GM12865 (cell line): Measurements from ENCODE around the gene CCL19.
A peak's percentile ranks its signal among the peaks of the same experiment; 100 is the strongest.

ENCODE experiments used
- DNase-seq: peaks from one replicate; pipeline ENCODE4 v3.0.0; 2010; ENCODE audit warnings: low read depth
- H3K4me3 ChIP-seq: 2 replicates; pipeline ENCODE4 v1.5.1; 2011; ENCODE audit warnings: mild to moderate bottlenecking, low read depth, low read length, control low read depth
- CTCF ChIP-seq: IDR thresholded peaks from 2 replicates; pipeline ENCODE4 v1.5.1; 2011; ENCODE audit warnings: low read length, control low read depth, low read depth, inconsistent platforms; ENCODE audit not compliant: insufficient read depth; ENCODE audit errors: missing control alignments

CCL19 gene

GRCh38 chr9:34719021-34719768 lies 28.1 kb upstream of the CCL19 start:
- TF ChIP-seq CTCF = no peak
- DNase-seq = no peak

DNA sequence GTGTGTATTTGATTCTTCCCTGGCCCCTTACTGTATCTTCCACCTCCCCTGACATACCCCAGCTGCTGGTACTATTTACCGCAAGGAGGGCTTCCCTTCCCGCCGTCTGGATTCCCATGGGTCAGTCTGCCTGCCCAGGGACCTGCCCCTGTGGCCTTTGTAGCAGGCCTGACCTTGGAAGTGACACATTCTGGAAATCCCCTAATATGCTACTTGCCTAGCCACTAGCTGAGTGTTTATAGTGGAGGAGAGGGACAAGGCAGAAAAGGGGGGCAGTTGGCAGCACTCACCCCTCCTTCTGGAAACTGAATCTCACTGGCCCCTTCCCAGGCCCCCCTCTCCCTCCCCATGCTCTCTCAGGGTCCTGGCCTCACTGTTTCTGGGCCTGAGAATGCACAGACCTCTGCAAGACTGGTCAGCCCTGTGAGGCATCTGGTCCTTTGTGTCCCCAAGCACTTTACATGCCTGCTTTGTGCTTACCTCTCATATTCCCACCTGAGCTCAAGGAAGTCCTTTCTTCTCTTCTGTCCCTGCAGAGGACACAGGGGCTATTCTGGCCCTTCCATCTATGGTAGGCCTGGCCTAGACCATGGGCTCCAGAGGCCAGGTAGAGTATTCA lies 27.0 kb upstream of the CCL19 start:
- H3K4me3 ChIP-seq = no peak overlapping the region
- DNase-seq = peak; percentile 7
- TF ChIP-seq CTCF = no peak

More at GRCh38 chr9:34719021-34719768, 28.1 kb upstream of the CCL19 start:
- no peak overlapping the region for H3K4me3 ChIP-seq

DNA sequence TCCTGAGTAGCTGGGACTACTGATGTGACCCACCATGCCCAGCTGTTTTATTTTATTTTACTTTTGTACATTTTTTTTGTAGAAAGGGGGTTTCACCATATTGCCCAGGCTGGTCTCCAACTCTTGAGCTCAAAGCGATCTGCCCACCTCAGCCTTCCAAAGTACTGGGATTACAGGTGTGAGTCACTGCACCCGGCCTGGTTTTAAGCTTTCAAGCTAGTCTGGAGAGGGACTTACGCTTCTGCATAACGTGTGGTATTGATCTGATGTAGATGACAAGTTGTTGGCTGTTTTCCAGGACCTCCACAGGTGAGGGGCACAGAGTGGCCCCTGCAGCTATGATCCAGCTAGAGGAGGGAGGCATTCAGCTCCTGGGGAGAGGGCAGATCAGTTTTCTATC lies 25.6 kb upstream of the CCL19 start:
- TF ChIP-seq CTCF = no peak
- H3K4me3 ChIP-seq = no peak overlapping the region
- no peak for DNase-seq

GRCh38 chr9:34715639-34716215 lies 24.7 kb upstream of the CCL19 start:
- H3K4me3 ChIP-seq = no peak overlapping the region
- no peak for DNase-seq
- TF ChIP-seq CTCF = no peak

DNA sequence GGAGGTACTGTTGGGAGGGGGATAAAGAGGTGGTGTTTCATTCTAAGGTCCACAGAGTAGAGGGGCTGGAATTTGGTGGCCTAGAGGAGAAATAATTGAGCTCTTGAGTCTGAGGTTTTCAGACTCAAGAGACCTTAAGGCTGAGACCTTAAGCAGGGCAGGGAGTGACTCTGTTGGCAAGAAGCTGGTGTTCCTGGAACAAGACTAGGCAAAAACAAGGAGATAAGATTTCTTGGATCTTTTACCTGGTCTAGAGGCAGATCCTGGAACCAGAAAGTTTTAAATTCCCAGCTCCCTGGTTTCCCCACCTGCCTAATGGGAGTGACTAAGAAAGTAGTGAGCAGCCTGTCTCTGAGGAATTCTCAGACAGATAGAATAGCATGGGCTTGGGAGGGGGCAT lies 22.9 kb upstream of the CCL19 start:
- TF ChIP-seq CTCF = no peak
- H3K4me3 ChIP-seq = no peak overlapping the region
- DNase-seq = no peak

- no peak for TF ChIP-seq CTCF
- DNase-seq = no peak
- no peak overlapping the region for H3K4me3 ChIP-seq
Observed at GRCh38 chr9:34712140-34712539, 21.1 kb upstream of the CCL19 start.
